ENCODE results near the gene RPL32.

DNA sequence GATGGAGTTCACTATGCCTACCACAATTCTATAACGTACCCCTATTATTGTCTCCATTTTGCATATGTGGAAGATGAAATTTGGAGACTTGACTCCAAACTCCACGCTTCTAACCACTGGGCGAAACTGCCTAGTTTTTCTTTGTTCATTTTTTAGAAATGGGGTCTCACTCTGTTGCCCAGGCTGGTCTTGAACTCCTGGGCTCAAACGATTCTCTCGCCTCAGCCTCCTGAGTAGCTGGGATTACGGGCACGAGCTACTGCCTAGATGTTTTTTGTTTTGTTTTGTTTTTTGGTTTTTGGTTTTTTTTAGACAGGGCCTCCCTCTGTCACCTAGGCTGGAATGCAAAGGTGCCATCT is 584 bp upstream of the RPL32 start:
- TF ChIP-seq EZH2phosphoT487 (IDR thresholded peaks at IDR 0.05; ENCODE audit: low read depth, severe bottlenecking, unreplicated experiment): no peak
- TF ChIP-seq, protein P1, sequence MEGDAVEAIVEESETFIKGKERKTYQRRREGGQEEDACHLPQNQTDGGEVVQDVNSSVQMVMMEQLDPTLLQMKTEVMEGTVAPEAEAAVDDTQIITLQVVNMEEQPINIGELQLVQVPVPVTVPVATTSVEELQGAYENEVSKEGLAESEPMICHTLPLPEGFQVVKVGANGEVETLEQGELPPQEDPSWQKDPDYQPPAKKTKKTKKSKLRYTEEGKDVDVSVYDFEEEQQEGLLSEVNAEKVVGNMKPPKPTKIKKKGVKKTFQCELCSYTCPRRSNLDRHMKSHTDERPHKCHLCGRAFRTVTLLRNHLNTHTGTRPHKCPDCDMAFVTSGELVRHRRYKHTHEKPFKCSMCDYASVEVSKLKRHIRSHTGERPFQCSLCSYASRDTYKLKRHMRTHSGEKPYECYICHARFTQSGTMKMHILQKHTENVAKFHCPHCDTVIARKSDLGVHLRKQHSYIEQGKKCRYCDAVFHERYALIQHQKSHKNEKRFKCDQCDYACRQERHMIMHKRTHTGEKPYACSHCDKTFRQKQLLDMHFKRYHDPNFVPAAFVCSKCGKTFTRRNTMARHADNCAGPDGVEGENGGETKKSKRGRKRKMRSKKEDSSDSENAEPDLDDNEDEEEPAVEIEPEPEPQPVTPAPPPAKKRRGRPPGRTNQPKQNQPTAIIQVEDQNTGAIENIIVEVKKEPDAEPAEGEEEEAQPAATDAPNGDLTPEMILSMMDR (IDR thresholded peaks at IDR 0.05; ENCODE audit: poor library complexity): no peak
- TF ChIP-seq EZH2 (IDR thresholded peaks at IDR 0.05; ENCODE audit: borderline replicate concordance): no peak

All from hepatocyte (in vitro differentiated cells).